Fibroblast of villous mesenchyme (primary cell): Measurements from ENCODE around the gene TRIM24. TPM values are rescaled to one million over a fixed set of nuclear protein-coding genes. Genes with fewer than 3 reads are reported as not detected.
A peak's percentile ranks its signal among the peaks of the same experiment; 100 is the strongest.
"Not testable (repeated sequence)": the region's sequence is repeated elsewhere in the genome, so short reads cannot be mapped to it uniquely, and the experiment has no call there.

Experiments used
- DNase-seq: peaks from one replicate; pipeline ENCODE4 v3.0.0-alpha.2; 2010; ENCODE audit warnings: low read depth
- H3K4me3 ChIP-seq: 2 replicates; pipeline ENCODE4 v1.5.1; 2011; ENCODE audit warnings: low read depth, mild to moderate bottlenecking, low read length
- CTCF ChIP-seq: IDR thresholded peaks from 2 replicates; pipeline ENCODE4 v1.5.1; 2012; ENCODE audit warnings: low read depth, mild to moderate bottlenecking, low read length; ENCODE audit not compliant: insufficient read depth
- total RNA-seq: library from RNA; depleted of rRNA; stranded (reverse); fragments of >200 nt; gene quantifications from 2 replicates; pipeline ENCODE4 v1.2.3, GENCODE V29; 2012

Gene TRIM24
- total RNA-seq, 1 donor: 10.4 TPM

- H3K4me3 ChIP-seq: no peak overlapping the region
- TF ChIP-seq CTCF: no peak
- peak; percentile 13 for DNase-seq
Observed at GRCh38 chr7:138481447-138482380, 21.7 kb downstream of the TRIM24 start.

GRCh38 chr7:138483531-138483930, 23.5 kb downstream of the TRIM24 start:
- no peak for TF ChIP-seq CTCF
- no peak overlapping the region for H3K4me3 ChIP-seq
- no peak for DNase-seq

- not testable (repeated sequence) for H3K4me3 ChIP-seq, DNase-seq
Observed at GRCh38 chr7:138485508-138485907, 25.4 kb downstream of the TRIM24 start.

- not testable (repeated sequence) for H3K4me3 ChIP-seq
Observed at GRCh38 chr7:138489139-138489538, 29.1 kb downstream of the TRIM24 start.

GRCh38 chr7:138491612-138492386, 31.7 kb downstream of the TRIM24 start:
- H3K4me3 ChIP-seq: no peak overlapping the region
- no peak for DNase-seq
- no peak for TF ChIP-seq CTCF

More at GRCh38 chr7:138489139-138489538, 29.1 kb downstream of the TRIM24 start:
- DNase-seq: not testable (repeated sequence)

GRCh38 chr7:138492423-138492822, 32.4 kb downstream of the TRIM24 start:
- no peak for TF ChIP-seq CTCF
- no peak overlapping the region for H3K4me3 ChIP-seq
- DNase-seq: no peak

- H3K4me3 ChIP-seq: no peak overlapping the region
- no peak for TF ChIP-seq CTCF
- DNase-seq: no peak
Observed at GRCh38 chr7:138493535-138493934, 33.5 kb downstream of the TRIM24 start.
